PFSK-1 (cell line): ENCODE results near the gene SYNGR4.

Experiments used
- FOXP2 ChIP-seq: optimal IDR thresholded peaks from 2 replicates; pipeline ENCODE3; 2011; ENCODE audit warnings: borderline replicate concordance, control low read depth, inconsistent platforms; ENCODE audit not compliant: insufficient read depth; ENCODE audit errors: extremely low read length, extremely low read depth
- POLR2AphosphoS5 ChIP-seq: IDR thresholded peaks from 2 replicates; pipeline ENCODE4 v1.6.1; 2012; ENCODE audit warnings: low read depth, mild to moderate bottlenecking, control low read depth, low read length, moderate library complexity
- SIN3A ChIP-seq: IDR thresholded peaks from 2 replicates; pipeline ENCODE4 v1.6.1; 2012; ENCODE audit warnings: mild to moderate bottlenecking, low read length, moderate library complexity, borderline replicate concordance; ENCODE audit not compliant: insufficient read depth
- TAF1 ChIP-seq: IDR thresholded peaks from 2 replicates; pipeline ENCODE4 v1.6.1; 2012; ENCODE audit warnings: low read length, control low read depth, borderline replicate concordance; ENCODE audit not compliant: insufficient read depth
- TF ChIP-seq, protein P1 (sequence below), 2 experiments: IDR thresholded peaks; 2 replicates each; pipeline versions ENCODE4 v1.6.1 to v1.8.0; 2011 to 2012; ENCODE audit warnings: low read depth in 2 of 2, low read length in 2 of 2, control low read depth in 1 of 2, inconsistent platforms in 1 of 2, mild to moderate bottlenecking in 1 of 2, moderate library complexity in 1 of 2; ENCODE audit not compliant: insufficient read depth in 1 of 2

Gene SYNGR4

DNA sequence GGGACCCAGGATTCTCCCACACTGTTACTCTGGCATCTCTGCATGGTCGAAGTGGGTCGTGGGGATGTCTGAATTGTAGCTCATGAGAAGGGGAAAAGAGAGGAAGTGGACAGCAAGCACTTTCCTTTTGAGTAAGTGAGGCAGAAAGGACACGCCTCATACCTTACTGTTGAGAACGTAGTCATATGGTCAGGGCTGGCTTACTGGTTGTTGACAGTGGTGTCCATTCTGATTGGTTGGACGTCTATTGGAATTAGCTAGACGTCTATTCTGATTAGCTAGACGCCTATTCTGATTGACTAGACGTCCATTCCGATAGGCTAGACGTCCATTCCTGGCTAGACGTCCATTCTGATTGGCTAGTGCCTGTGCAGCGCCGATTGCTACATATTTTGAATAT is 41.7 kb downstream of the SYNGR4 start:
- TF ChIP-seq, protein P1, sequence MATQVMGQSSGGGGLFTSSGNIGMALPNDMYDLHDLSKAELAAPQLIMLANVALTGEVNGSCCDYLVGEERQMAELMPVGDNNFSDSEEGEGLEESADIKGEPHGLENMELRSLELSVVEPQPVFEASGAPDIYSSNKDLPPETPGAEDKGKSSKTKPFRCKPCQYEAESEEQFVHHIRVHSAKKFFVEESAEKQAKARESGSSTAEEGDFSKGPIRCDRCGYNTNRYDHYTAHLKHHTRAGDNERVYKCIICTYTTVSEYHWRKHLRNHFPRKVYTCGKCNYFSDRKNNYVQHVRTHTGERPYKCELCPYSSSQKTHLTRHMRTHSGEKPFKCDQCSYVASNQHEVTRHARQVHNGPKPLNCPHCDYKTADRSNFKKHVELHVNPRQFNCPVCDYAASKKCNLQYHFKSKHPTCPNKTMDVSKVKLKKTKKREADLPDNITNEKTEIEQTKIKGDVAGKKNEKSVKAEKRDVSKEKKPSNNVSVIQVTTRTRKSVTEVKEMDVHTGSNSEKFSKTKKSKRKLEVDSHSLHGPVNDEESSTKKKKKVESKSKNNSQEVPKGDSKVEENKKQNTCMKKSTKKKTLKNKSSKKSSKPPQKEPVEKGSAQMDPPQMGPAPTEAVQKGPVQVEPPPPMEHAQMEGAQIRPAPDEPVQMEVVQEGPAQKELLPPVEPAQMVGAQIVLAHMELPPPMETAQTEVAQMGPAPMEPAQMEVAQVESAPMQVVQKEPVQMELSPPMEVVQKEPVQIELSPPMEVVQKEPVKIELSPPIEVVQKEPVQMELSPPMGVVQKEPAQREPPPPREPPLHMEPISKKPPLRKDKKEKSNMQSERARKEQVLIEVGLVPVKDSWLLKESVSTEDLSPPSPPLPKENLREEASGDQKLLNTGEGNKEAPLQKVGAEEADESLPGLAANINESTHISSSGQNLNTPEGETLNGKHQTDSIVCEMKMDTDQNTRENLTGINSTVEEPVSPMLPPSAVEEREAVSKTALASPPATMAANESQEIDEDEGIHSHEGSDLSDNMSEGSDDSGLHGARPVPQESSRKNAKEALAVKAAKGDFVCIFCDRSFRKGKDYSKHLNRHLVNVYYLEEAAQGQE (IDR thresholded peaks at IDR 0.05; ENCODE audit: insufficient read depth in 1 of 2, low read depth in 2 of 2, low read length in 2 of 2) = no peak
- TF ChIP-seq SIN3A (no peak), POLR2AphosphoS5 (no peak), TAF1 (no peak), FOXP2 (no peak)

DNA sequence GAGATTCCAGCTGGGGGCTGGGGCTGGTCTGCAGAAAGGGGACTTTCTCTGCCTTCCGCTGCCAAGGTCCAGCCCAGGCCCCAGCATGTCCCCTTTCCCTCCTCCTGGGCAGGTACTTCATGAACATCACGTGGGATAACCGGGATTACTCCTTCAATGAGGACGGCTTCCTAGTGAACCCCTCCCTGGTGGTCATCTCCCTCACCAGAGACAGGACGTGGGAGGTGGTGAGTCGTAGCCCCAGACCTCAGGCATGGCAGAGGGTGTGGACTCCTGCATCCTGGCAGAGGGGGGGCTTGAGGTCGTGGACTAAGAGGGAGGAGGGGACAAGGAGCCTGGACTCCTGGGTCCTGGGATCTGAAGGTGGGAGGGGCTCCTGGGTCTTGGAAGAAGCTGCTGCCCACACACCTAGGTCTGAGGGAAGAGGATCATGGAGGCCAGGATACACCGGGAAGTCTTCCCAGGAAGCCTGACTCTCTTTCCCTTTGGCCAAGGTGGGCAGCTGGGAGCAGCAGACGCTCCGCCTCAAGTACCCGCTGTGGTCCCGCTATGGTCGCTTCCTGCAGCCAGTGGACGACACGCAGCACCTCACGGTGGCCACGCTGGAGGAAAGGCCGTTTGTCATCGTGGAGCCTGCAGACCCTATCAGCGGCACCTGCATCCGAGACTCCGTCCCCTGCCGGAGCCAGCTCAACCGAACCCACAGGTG is 49.9 kb downstream of the SYNGR4 start:
- TF ChIP-seq FOXP2 (no peak), POLR2AphosphoS5 (no peak), SIN3A (no peak), TAF1 (no peak)
- TF ChIP-seq, protein P1 (IDR thresholded peaks at IDR 0.05; ENCODE audit: insufficient read depth in 1 of 2, low read depth in 2 of 2, low read length in 2 of 2) = no peak

DNA sequence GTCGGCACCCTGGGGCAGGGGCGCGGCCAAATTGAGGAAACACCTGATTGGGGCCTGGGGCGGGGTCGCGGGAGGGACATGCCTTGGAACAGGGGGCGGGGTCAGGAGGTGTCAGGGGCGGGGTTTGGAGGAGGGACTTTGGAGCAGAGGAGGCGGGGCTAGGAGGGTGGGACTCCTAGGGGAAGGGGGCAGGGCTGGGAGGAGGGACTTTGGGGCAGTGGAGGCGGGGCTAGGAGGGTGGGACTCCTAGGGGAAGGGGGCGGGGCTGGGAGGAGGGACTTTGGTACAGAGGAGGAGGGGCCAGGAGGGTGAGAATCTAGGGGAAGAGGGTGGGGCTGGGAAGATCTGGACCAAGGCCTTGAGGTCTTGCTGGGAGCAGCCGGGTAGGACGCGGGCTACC is 51.2 kb downstream of the SYNGR4 start:
- TF ChIP-seq FOXP2 (no peak), SIN3A (no peak)
- TF ChIP-seq, protein P1 (IDR thresholded peaks at IDR 0.05; ENCODE audit: insufficient read depth in 1 of 2, low read depth in 2 of 2, low read length in 2 of 2) = no peak

DNA sequence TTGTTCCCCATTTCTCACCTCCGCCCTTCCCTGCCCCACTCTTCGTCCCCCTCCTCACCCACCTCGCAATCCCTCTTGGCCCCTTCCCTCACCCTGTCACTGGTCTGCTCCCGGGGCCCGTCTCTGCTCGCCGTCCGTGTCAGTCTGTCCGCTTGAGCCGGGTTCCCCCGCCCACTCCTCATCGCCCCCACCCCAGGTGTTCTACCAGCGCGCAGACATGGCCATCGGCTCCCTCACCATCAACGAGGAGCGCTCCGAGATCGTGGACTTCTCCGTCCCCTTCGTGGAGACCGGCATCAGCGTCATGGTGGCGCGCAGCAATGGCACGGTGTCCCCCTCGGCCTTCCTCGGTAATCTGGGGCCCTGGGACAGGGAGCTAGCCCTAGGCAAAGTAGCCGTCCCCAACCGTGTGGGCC is 51.6 kb downstream of the SYNGR4 start:
- TF ChIP-seq, protein P1 (IDR thresholded peaks at IDR 0.05; ENCODE audit: insufficient read depth in 1 of 2, low read depth in 2 of 2, low read length in 2 of 2) = no peak
- TF ChIP-seq TAF1 (no peak), FOXP2 (no peak), SIN3A (no peak), POLR2AphosphoS5 (no peak)

DNA sequence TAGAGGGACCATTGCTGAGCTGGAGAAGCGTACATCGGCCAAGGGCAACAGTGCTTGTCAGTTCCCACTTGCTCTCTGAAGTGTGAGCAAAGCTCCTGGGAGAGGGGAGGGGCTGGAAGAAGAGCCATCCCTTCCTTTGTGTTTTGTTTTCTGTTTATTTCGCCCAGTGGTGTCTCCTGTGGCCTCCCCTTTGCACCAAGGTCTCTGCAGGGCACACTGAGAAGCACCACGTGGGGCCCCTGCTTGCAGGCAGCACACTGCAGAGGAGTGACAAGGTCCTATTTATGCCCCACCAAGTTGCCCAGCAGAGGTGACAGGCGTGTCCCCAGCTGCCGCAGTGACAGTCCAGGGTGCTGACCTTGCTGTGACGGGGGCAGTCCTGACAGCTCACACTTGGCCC is 53.3 kb downstream of the SYNGR4 start:
- no peak for TF ChIP-seq FOXP2
- no peak for TF ChIP-seq SIN3A
- no peak for TF ChIP-seq POLR2AphosphoS5
- TF ChIP-seq TAF1 = no peak
- TF ChIP-seq, protein P1 (IDR thresholded peaks at IDR 0.05; ENCODE audit: insufficient read depth in 1 of 2, low read depth in 2 of 2, low read length in 2 of 2) = no peak
